NCI-H1048 (cell line): ENCODE results near the gene ROGDI.

Experiments used
- DNase-seq: peaks from one replicate; lab custom pipeline; 2025; lab: John Stamatoyannopoulos, UW

The ROGDI gene, protein sequence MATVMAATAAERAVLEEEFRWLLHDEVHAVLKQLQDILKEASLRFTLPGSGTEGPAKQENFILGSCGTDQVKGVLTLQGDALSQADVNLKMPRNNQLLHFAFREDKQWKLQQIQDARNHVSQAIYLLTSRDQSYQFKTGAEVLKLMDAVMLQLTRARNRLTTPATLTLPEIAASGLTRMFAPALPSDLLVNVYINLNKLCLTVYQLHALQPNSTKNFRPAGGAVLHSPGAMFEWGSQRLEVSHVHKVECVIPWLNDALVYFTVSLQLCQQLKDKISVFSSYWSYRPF

DNA sequence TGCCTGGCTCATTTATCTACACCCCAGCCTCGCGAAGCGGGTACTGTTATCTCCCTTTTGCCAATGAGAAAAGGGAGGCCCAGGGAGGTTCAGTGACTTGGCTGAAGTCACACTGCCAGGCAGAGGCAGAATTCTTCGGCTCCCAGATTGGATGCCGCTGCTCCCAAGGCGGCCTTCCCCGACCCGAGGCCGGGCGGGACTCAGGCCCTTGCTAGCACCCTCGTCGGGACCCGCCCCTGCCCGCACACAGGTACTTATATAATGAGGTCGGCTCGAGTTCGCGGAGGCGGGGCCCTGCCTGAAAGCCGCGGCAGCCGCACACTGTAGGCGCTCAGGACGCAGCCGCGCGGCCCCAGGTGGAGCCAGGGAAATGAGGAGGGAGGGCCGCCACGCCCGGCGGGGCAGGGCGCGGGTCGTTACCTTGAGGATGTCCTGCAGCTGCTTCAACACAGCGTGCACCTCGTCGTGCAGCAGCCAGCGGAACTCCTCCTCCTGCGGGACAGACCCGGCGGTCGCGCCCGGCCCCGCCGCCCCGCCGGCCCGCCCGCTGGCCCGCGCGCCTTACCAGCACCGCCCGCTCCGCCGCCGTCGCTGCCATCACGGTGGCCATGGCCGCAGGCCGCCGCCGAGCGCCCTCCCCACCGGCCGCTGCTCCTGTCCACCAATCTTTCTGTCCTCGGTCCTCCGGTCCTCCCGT lies at the start of gene ROGDI:
Gene ROGDI (minus strand): TSS at position 672 of the 697 bp plus-strand sequence. CDS start 62 bp downstream, at position 610.
- DNase-seq: peak; percentile 36

DNA sequence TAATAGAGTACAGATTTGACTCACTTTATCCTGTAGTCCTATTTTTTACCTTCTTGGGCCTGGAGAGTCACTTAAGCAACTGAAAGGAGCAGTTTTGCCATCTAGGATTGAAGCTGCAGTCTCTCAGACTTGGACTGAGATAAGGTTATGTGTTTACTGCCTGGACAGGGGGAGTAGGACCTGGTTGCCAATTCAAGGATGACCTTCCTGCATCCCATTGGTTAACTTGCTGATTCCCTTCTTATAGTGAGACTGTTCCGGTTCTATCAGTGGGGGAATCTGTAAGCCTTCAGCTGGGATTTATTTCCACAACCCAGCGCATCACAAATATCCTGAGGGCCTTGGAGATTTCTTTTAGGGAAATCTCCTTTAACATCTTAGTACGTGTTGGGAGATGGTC lies 47.8 kb upstream of the ROGDI start:
- no peak for DNase-seq

DNA sequence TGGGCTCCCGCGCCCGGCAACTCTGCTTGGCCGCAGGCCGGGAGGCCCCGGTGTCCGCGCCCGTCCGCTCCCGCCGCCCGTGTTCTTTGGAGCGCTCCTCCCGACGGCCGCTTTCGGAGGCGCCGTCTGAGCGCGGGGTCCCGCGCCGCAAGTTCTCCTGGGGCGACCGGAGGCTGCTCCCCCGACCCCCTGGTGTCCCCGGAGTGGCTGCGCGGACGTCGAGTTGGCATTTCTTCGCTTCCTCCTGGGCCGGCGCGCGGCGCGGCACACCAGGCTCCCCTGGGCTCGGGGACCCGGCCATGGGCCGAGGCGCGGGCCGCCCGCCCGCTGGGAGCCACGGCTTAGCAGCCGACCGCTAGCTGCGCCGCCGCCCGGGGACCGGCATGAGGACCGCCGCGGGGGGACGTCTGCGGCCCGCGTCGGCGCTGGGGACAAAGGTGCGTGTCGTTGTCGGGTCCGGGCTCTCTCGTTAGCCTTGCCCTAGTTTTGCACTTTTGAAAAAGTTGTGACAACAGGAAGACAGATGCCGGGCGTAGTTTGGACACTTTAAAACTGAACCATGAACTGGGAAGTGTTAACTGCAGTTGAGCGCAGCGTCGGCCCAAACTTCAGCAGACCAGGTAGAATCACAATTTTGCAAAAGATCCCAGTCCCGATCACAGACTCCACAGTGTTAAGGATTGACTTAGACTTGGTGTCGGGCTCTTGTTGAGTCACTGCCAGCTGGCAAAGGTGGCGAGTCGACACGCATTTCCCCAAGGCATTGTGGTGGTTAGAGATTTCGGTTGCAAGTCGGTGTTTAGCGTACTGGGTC lies 45.5 kb upstream of the ROGDI start:
- DNase-seq: no peak

DNA sequence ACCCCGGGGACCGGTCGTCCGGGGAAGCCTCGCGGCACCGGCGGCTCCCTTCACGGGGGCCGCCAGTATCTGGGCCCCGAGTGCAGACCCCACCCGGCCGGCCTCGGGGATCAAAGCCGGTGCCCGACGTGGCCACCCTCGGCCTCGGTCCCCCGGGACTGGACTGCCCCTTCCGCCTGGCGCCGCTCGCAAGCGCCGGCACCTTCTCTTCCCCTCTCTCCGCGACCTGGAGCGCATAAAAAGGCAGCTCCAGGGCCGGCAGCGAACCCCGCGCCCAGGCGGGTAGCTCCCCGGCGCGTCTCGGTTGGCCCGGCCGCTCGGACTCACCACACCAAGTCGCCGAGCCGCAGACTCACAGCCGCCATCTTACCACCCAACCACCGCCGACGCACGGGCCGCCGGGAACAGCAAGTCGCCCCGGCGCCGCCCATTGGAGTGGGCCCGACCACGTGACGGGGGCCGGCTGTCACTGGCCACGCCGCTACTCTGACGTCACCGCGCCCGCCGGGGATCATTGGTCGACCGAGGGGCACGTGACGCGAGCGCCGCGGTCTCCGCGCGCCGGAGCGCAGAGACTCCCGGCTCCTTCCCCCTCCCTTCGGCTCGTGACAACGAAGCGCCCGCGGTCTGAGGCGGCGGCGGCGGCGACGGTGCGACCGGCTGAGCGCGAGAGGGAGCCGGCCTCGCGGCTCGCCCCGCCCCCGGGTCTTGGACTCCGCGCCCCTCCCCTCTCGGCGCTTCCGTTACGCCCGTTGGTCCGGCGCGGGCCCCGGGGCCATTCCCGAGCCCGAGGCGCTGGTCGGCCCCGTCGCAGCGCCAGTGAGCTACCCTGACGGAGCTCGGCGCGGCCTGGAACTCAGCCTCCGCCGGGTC lies 44.7 kb upstream of the ROGDI start, which contains the start of the genes GLYR1 and UBN1:
Gene GLYR1 (minus strand): TSS at position 388 of the 873 bp plus-strand sequence. CDS start 23 bp downstream, at position 365.
Gene UBN1 (plus strand): TSS at position 581 of the 873 bp plus-strand sequence. CDS start 5,437 bp downstream, outside the sequence.
- DNase-seq: peak; percentile 72

DNA sequence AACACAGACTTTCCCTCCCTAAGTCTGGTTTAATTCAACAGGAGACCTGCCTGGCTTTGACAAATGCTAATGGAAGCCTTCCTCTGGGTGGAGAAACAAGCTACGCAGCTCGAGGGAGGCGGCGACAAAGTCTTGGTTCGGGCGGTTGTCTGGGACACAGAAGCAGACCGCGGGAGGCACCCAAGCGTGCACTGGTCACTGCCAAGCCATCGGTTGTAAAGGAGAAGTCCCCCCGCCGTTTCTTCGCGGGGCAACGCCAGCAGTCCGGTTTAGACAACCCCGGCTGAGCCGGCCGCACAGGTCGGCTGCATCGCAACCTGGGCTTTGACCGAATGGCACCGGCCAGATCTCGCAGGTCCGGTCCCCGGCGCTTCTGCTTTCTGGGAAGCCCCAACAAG lies 44.1 kb upstream of the ROGDI start:
- no peak for DNase-seq

DNA sequence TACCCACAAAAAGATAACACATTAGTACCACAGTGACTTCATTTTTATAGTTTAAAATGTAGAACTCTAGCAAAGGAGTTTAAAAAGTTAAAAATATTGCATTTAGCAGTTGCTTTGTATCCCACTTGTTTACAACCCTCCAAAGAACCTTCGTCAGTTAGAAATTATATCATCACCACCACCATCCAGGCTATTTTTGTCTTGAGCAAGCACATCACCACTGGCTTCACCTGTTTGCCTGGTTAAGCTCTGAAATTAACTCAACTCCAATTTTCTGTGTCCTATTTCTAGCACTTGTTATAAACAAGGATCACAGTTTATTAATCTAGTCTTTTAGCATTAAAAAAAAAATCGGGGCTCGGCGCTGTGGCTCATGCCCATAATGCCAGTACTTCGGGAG lies 38.6 kb upstream of the ROGDI start:
- no peak for DNase-seq

DNA sequence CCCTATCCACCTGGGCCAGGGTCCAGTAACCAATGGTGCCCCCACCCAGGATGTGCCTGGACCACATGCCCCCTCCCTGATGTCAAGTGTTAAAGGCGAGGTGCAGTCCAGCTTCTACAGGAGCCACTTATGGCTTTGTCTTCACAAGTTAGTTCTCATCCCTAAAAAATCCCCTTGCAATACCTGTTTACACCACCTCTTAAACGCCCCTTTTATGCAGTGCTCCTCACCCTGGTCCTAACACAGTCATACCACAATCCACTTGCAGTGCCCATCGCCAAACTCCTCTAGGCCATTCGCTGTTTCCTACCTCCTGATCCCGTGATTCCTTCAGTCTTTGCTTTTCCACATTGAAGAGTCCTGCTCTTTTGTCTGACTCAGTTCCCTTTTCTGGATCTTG lies 37.5 kb upstream of the ROGDI start:
- DNase-seq: no peak

DNA sequence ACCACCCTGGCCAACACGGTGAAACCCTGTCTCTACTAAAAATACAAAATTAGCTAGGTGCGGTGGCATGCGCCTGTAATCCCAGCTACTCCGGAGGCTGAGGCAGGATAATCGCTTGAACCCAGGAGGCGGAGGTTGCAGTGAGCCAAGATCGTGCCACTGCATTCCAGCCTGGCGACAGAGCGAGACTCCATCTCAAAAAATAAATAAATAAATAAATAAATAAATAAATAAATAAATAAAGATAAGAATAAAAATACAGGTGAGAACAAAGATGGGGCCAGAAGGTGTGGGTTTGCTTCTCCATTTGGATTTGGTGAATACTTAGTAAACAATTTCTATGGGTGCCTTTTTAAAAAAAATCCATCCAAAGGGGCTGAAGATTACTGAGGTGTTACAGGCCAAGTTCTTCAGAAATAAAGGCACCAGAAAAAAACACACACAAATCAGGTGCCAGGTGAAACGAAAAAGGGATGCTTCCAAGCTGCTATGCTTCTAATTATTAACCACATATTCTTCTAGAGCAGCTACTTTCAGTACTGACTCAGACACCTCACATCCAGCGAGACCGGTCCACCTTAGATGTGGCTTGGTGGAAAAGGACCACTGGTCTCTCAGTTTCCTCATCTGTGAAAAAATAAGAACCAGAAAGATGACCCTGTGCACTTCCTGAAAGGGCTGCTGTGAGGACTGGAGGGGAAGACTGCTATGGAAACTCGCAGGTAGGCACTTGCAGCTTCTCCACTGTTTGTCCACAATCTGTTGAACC lies 35.5 kb upstream of the ROGDI start:
- no peak for DNase-seq

DNA sequence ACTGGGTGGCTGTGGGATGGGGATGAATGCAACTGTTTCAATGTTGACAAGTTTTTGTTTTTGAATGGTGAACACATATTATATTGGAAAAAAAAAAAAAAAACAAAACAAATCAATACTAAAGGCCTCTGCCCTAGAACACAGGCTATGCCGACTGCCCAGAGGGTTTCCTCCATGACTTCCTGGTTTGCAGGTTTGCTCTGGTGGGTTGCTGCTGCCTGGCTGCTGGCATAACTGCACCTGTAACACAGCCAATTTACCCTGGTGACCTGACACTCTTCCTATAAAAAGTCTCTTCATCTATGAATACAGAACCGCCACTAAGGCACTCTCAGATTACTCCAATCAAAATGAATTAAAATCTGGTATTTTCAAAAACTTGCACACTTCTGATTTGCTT lies 34.3 kb upstream of the ROGDI start:
- no peak for DNase-seq

DNA sequence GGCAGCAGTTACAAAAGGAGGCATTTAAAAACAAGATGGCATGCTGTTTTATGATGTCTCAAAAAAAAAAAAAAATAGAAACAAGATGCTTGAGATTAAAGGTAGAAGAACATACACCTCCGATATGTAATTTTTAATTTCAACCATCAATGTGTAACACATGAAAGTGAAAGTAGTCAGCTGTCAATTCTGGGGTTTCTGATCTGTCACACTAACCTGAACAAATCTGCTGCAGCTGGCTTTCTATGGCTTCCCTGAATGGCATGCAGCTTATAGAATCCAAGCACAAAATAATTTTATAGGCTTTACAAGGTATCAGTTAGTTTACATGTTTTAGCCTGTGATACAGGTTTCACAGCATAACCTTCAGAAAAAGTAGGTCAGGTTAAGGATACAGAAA lies 31.2 kb upstream of the ROGDI start:
- no peak for DNase-seq

DNA sequence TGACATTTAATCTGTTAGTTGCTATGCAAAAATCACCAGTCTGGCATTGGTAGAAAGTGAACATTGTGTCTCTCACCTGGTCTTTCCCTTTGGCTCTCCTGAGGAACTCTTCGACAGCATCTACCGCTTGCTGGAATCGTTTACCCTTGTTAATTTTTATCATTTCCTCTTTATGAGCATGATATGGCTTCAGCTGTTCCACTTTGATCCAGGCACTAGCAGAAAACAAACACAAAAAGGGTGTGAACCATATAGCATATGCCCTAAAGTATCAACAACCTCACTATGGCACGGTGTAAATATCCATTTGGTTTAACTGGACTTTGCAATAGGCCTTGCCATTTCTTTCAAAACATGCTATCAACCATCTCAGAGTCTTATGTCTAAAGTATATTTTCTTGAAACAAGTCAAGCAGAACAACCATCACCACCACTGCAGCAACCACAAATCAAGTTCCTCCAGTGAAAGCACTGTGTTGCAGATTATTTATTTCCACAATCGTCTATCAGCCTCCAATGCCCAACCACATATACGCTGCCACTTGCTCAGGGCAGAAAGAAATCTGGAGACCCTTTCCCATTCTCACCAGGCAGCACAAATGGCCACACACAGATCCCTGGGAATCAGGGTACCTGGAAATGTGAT lies 30.4 kb upstream of the ROGDI start:
- DNase-seq: no peak

DNA sequence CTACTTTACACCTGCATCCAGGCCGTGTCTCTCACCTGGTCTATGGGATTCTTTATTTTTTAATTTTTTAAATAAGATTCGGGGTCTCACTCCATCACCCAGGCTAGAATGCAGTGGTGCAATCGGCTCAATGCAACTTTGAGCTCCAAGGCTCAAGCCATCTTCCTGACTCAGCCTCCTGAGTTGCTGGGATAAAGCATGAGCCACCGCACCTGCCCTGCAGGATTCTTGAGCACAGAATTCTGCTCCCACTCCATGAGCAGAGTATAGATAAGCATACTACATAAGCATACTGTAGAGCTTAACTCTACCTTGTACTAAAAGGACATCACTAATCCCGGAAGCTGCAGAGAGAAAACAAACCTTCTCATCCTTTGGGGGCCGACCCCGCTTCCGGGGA lies 29.2 kb upstream of the ROGDI start:
- DNase-seq: no peak

DNA sequence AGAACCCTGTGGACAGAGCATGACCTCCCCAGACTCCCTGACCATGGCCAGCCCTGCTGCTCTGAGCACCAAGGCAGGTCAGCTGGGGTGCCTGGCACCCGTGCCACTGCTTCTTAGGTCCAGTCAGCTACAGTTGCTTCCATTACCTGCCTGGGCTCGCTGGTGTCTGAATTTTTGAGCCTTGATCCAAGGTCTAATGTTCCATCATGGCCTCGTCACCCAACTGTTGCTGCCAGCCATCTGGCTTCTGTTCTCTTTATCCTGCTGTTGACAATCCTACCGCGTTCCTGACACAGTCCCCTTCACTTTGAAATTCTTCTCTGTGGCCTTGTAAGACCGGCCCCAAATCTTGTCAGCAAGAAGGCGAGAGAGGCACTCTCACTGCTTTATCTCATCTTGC lies 28.0 kb upstream of the ROGDI start:
- no peak for DNase-seq

DNA sequence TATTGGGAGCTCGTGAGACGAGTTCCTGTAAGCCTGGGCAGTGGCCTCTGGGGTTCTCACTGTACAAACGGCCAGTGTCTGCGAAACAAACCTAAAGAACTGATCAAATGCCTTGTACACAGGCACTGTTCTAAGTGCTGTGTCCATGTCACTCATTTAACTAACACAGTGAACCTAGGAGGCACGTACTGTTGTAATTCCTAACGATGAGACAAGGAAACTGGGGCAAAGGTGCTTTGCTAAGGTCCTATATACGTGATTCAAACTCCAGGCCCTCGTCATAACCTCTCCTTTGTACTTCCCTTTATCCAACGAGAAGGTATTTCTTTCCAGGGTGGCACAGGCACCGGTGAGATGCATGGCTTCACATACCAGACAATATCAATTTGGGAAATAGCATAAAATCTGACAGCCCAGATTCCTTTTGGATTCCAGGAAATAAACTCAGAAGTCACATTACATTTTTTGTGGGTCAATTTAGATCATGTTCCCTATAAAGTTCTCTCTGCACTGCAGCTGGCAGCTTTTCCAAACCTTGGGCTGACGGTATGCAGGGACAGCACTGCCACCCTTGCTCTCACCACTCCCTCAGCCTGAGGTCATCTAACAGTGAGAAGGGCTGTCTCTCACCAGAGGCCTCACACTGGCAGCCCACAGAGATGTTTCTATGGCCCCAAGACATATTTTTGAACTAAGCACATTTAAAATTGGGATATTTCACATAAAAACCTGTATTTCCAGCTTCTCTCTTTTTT lies 26.3 kb upstream of the ROGDI start:
- no peak for DNase-seq

DNA sequence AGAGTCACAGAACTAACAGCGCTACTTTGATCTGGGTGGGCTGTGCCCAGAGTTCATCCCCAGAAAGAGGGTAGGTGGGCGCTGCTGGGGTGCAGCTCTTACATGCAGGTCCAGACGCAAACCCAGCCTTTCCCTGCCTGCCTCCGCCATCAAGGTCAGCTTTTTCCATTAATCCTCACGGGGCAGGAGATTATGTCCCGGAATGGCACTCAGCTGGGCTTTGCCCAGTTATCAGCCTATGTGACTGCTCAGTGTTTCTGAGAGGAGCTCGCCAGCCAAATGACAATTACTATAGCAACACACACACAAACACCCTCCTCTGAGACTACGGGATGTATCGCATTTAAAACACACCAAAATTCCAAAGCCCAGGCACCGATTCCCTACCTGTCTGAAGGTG lies 24.5 kb upstream of the ROGDI start:
- DNase-seq: no peak

DNA sequence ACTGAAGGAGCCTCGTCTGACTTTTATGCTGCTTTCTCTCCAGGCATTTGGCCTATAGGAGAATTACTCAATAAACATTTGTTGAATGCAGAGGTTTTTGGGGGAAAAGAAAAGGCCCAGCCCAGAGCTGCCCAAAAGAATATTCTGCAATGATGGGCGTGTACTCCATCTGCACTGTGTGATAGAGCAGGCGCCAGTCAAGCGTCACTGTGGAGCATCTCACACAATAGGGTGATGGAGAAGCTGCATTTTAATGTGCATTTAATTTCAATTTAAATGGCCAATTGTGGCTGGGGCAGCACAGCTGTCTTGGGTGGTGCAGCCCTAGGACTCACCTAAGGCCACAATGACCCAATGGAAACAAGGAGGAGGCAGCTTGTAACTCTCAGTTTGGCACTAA lies 24.1 kb upstream of the ROGDI start:
- DNase-seq: no peak

DNA sequence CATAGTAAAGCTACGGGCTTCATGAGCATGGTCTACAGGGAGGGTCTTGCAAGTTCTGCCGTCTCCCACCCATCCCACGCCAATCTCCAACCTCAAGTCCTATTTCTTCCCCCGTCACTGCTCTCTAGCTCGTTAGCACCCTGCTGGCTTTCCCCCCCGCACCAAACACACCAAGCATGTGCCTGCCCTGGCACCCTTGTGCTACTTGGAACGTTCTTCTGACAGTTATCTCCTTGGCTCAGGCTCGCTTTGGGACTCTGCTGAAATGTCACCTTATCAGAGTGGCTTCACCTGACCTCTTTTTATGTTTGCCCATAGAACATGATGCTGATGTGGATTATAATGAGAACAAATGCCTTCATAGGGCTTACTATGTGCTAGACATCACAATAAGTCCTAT lies 22.8 kb upstream of the ROGDI start:
- DNase-seq: no peak

DNA sequence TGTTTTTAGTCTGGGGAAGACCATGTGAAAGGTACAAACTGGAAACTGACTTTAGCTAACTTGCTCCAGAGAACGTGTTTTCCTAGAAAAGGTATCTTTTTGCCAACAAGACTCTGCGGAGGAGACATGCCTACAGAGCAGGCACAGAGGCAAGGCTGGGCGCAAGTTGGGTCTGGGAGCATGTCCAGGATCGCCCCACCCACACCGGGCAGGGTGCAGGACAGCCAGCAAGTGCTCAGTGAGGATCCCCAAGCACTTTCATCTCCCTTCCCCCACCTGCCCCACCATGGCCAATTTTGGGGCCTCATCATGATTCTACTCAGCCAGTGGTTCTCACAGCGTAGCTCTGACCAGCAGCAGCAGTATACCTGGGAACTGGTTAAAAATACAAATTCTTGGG lies 18.2 kb upstream of the ROGDI start:
- DNase-seq: no peak

DNA sequence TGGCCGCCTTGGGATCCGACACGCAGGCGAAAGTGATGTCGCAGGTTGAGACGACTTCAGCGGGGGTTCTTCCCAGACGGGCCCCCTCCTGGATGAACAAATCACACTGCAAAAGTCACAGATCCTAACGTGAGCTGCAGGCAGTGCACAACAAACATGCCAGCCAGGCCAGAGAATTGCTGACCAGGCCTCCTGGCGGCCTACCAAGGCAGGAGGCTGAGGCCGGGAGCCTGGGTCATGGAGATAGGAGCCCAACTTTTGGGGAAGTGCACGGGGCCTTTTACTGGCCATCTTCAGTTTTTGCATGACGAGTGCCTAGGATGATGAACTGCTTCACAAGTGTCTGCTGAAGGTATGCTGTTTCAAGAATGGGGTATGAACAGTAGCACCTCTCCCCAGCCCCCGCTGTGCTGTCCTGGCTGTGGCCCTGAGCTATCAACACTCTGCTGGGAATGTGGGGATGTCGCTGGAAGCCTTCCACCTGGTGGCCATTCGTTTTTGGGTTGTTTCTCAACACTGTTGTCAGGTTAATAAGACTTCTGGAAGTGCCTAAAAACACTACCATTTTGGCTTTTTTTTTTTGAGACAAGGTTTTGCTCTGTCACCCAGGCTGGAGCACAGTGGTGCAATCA lies 12.2 kb upstream of the ROGDI start:
- DNase-seq: no peak
